NCI-H1436 treated with DMSO at 0.1 percent for 48 hours (cell line): ENCODE results near the gene PHF1.
A peak's percentile ranks its signal among the peaks of the same experiment; 100 is the strongest.
"Not testable (repeated sequence)": the region's sequence is repeated elsewhere in the genome, so short reads cannot be mapped to it uniquely, and the experiment has no call there.

Experiments used
- DNase-seq: peaks from one replicate; lab custom pipeline; 2025; lab: John Stamatoyannopoulos, UW

Gene PHF1

GRCh38 chr6:33410711-33411631, at the start of gene PHF1:
PHF1 (plus strand) TSS chr6:33411014; CDS start chr6:33412264, 1,250 bp downstream.
- no peak for DNase-seq

- not testable (repeated sequence) for DNase-seq
Measured at GRCh38 chr6:33363486-33363885, 47.3 kb upstream of the PHF1 start.

GRCh38 chr6:33364475-33365205, 46.2 kb upstream of the PHF1 start:
- DNase-seq = not testable (repeated sequence)

- not testable (repeated sequence) for DNase-seq
Measured at GRCh38 chr6:33365206-33365971, 45.4 kb upstream of the PHF1 start.

GRCh38 chr6:33367009-33367714, 43.7 kb upstream of the PHF1 start:
- no peak for DNase-seq

GRCh38 chr6:33367715-33368025, 43.1 kb upstream of the PHF1 start:
- DNase-seq = not testable (repeated sequence)

- not testable (repeated sequence) for DNase-seq
Measured at GRCh38 chr6:33371901-33372300, 38.9 kb upstream of the PHF1 start.

- no peak for DNase-seq
Measured at GRCh38 chr6:33372526-33373123, 38.2 kb upstream of the PHF1 start.

GRCh38 chr6:33373960-33374910, 36.6 kb upstream of the PHF1 start:
- no peak for DNase-seq

- no peak for DNase-seq
Measured at GRCh38 chr6:33375143-33375671, 35.6 kb upstream of the PHF1 start.

GRCh38 chr6:33377171-33377570, 33.6 kb upstream of the PHF1 start:
- DNase-seq = no peak

GRCh38 chr6:33379184-33379583, 31.6 kb upstream of the PHF1 start:
- not testable (repeated sequence) for DNase-seq

- DNase-seq = no peak
Measured at GRCh38 chr6:33380272-33380981, 30.4 kb upstream of the PHF1 start.

- no peak for DNase-seq
Measured at GRCh38 chr6:33383427-33384185, 27.2 kb upstream of the PHF1 start.

- no peak for DNase-seq
Measured at GRCh38 chr6:33384581-33385020, 26.2 kb upstream of the PHF1 start.

- DNase-seq = no peak
Measured at GRCh38 chr6:33390173-33390572, 20.6 kb upstream of the PHF1 start.

- DNase-seq = no peak
Measured at GRCh38 chr6:33390767-33391277, 20.0 kb upstream of the PHF1 start.

GRCh38 chr6:33391278-33391921, 19.4 kb upstream of the PHF1 start, which contains the start of gene KIFC1:
KIFC1 (plus strand) TSS chr6:33391823; CDS start chr6:33391986, 163 bp downstream.
- DNase-seq = peak; percentile 97
